Smooth muscle cell (in vitro differentiated cells): Measurements from ENCODE around the gene PRAMEF2. TPM values are rescaled to one million over a fixed set of nuclear protein-coding genes. Genes with fewer than 3 reads are reported as not detected.
"Not testable (repeated sequence)": the region's sequence is repeated elsewhere in the genome, so short reads cannot be mapped to it uniquely, and the experiment has no call there.

ENCODE experiments used
- DNase-seq: peaks from one replicate; lab custom pipeline; 2025; ENCODE audit not compliant: unreplicated experiment; lab: John Stamatoyannopoulos, UW
- H2AFZ ChIP-seq: fragments of 200-600 bp; sonication (generic); 2 replicates; pipeline ENCODE4 v1.6.0; 2016; ENCODE audit warnings: antibody characterized with exemption, low read depth, mild to moderate bottlenecking
- H3F3A ChIP-seq: fragments of 200-600 bp; sonication (generic); 2 replicates; pipeline ENCODE4 v1.6.0; 2017; ENCODE audit warnings: antibody characterized with exemption, low read depth
- H3K27ac ChIP-seq: fragments of 200-600 bp; sonication (generic); 2 replicates; pipeline ENCODE4 v1.5.1; 2016; ENCODE audit warnings: low read depth, mild to moderate bottlenecking
- H3K27me3 ChIP-seq: fragments of 200-600 bp; sonication (generic); 2 replicates; pipeline ENCODE4 v1.6.1; 2016; ENCODE audit warnings: low read depth, mild to moderate bottlenecking
- H3K36me3 ChIP-seq: fragments of 200-600 bp; sonication (generic); 2 replicates; pipeline ENCODE4 v1.5.1; 2016; ENCODE audit warnings: low read depth
- H3K4me1 ChIP-seq: fragments of 200-600 bp; sonication (generic); 2 replicates; pipeline ENCODE4 v1.5.1; 2016; ENCODE audit warnings: low read depth
- H3K4me2 ChIP-seq: fragments of 200-600 bp; sonication (generic); 2 replicates; pipeline ENCODE4 v1.6.0; 2016; ENCODE audit warnings: mild to moderate bottlenecking
- H3K4me3 ChIP-seq: fragments of 200-600 bp; sonication (generic); 2 replicates; pipeline ENCODE4 v1.5.1; 2016; ENCODE audit warnings: mild to moderate bottlenecking
- H3K79me2 ChIP-seq: fragments of 200-600 bp; sonication (generic); 2 replicates; pipeline ENCODE4 v1.6.0; 2016; ENCODE audit warnings: low read depth, mild to moderate bottlenecking
- H3K9ac ChIP-seq: fragments of 200-600 bp; sonication (generic); 2 replicates; pipeline ENCODE4 v1.6.0; 2016; ENCODE audit warnings: low read depth
- H3K9me3 ChIP-seq: fragments of 200-600 bp; sonication (generic); replicated peaks from 2 replicates; pipeline ENCODE4 v1.5.1; 2016; ENCODE audit warnings: low read depth
- H4K20me1 ChIP-seq: fragments of 200-600 bp; sonication (generic); 2 replicates; pipeline ENCODE4 v1.6.0; 2016; ENCODE audit warnings: low read depth
- WGBS: methylation state at CpG from one replicate; pipeline ENCODE4 v1.1.7; 2016; ENCODE audit warnings: low lambda C conversion rate; 5-methylcytosine and 5-hydroxymethylcytosine counted together
- polyA plus RNA-seq: library from polyadenylated mRNA; unstranded; fragments of >200 nt; fragmentation: Nextera tagmentation; extraction: Ambion mirVana; gene quantifications from 2 replicates; pipeline ENCODE4 v1.2.1, GENCODE V29; 2016
- total RNA-seq: library from RNA; depleted of rRNA; stranded (reverse); fragments of >200 nt; gene quantifications from 2 replicates; pipeline ENCODE4 v1.2.3, GENCODE V29; 2014

Gene PRAMEF2
- total and polyA plus RNA-seq, 2 experiments from 2014 or later: not detected

GRCh38 chr1:12903793-12904572, 47.1 kb downstream of the PRAMEF2 start:
- H3K4me3 ChIP-seq, H3K27ac ChIP-seq, H3K4me2 ChIP-seq, H3K27me3 ChIP-seq, H2AFZ ChIP-seq, H3K9ac ChIP-seq, DNase-seq, H3F3A ChIP-seq, H3K79me2 ChIP-seq, H3K36me3 ChIP-seq, H4K20me1 ChIP-seq, H3K9me3 ChIP-seq, H3K4me1 ChIP-seq: not testable (repeated sequence)
- 86% methylated on average over 3 of the region's 5 CpGs for WGBS

Other genes starting within 250 kb of the PRAMEF2 start
- gene DHRS3, start 238.9 kb upstream of the PRAMEF2 start, total RNA-seq: 2.7 and 9.5 TPM in 2 replicates
- 0.89 and 2.8 TPM in 2 replicates for gene DHRS3, start 238.9 kb upstream of the PRAMEF2 start, polyA plus RNA-seq
- not detected in 2 replicates for gene AADACL4, start 213.0 kb upstream of the PRAMEF2 start, total RNA-seq
- not detected in 2 replicates for gene AADACL4, start 213.0 kb upstream of the PRAMEF2 start, polyA plus RNA-seq
- 0.13 TPM in 1 of 2 replicates, not detected in the other for gene AADACL3, start 141.0 kb upstream of the PRAMEF2 start, total RNA-seq
- 0.25 TPM in 1 of 2 replicates, not detected in the other for gene AADACL3, start 141.0 kb upstream of the PRAMEF2 start, polyA plus RNA-seq
- gene CFAP107, start 110.9 kb upstream of the PRAMEF2 start, total RNA-seq: not detected in 2 replicates
- not detected in 2 replicates for gene CFAP107, start 110.9 kb upstream of the PRAMEF2 start, polyA plus RNA-seq
- gene PRAMEF12, start 83.3 kb upstream of the PRAMEF2 start, total RNA-seq: not detected in 2 replicates
- gene PRAMEF12, start 83.3 kb upstream of the PRAMEF2 start, polyA plus RNA-seq: not detected in 2 replicates
- not detected in 2 replicates for gene PRAMEF1, start 65.7 kb upstream of the PRAMEF2 start, total RNA-seq
- not detected in 2 replicates for gene PRAMEF1, start 65.7 kb upstream of the PRAMEF2 start, polyA plus RNA-seq
- not detected in 2 replicates for gene PRAMEF11, start 25.7 kb upstream of the PRAMEF2 start, total RNA-seq
- not detected in 2 replicates for gene PRAMEF11, start 25.7 kb upstream of the PRAMEF2 start, polyA plus RNA-seq
- not detected in 2 replicates for gene HNRNPCL1, start 8.4 kb upstream of the PRAMEF2 start, total RNA-seq
- gene HNRNPCL1, start 8.4 kb upstream of the PRAMEF2 start, polyA plus RNA-seq: not detected in 2 replicates
- not detected in 2 replicates for gene PRAMEF4, start 29.1 kb downstream of the PRAMEF2 start, total RNA-seq
- not detected in 2 replicates for gene PRAMEF4, start 29.1 kb downstream of the PRAMEF2 start, polyA plus RNA-seq
- not detected in 2 replicates for gene PRAMEF10, start 41.2 kb downstream of the PRAMEF2 start, total RNA-seq
- gene PRAMEF10, start 41.2 kb downstream of the PRAMEF2 start, polyA plus RNA-seq: not detected in 2 replicates
- gene PRAMEF7, start 59.5 kb downstream of the PRAMEF2 start, total RNA-seq: not detected in 2 replicates
- not detected in 2 replicates for gene PRAMEF7, start 59.5 kb downstream of the PRAMEF2 start, polyA plus RNA-seq
- gene PRAMEF6, start 90.5 kb downstream of the PRAMEF2 start, total RNA-seq: not detected in 2 replicates
- gene PRAMEF6, start 90.5 kb downstream of the PRAMEF2 start, polyA plus RNA-seq: not detected in 2 replicates
- gene PRAMEF27, start 199.5 kb downstream of the PRAMEF2 start, total RNA-seq: not detected in 2 replicates
- not detected in 2 replicates for gene PRAMEF27, start 199.5 kb downstream of the PRAMEF2 start, polyA plus RNA-seq
- gene HNRNPCL3, start 203.7 kb downstream of the PRAMEF2 start, total RNA-seq: not detected in 2 replicates
- not detected in 2 replicates for gene HNRNPCL3, start 203.7 kb downstream of the PRAMEF2 start, polyA plus RNA-seq
- not detected in 2 replicates for gene PRAMEF25, start 213.7 kb downstream of the PRAMEF2 start, total RNA-seq
- gene PRAMEF25, start 213.7 kb downstream of the PRAMEF2 start, polyA plus RNA-seq: not detected in 2 replicates